ENCODE data around the gene OSBPL9. TPM values are rescaled to one million over a fixed set of nuclear protein-coding genes. Genes with fewer than 3 reads are reported as not detected.

OSBPL9 gene
- total and polyA plus RNA-seq, 9 of the 15 experiments (the other 6 are each of a cell fraction or from before 2014, with no cell fraction given), result 43.9 to 217 (median 170) TPM

DNA sequence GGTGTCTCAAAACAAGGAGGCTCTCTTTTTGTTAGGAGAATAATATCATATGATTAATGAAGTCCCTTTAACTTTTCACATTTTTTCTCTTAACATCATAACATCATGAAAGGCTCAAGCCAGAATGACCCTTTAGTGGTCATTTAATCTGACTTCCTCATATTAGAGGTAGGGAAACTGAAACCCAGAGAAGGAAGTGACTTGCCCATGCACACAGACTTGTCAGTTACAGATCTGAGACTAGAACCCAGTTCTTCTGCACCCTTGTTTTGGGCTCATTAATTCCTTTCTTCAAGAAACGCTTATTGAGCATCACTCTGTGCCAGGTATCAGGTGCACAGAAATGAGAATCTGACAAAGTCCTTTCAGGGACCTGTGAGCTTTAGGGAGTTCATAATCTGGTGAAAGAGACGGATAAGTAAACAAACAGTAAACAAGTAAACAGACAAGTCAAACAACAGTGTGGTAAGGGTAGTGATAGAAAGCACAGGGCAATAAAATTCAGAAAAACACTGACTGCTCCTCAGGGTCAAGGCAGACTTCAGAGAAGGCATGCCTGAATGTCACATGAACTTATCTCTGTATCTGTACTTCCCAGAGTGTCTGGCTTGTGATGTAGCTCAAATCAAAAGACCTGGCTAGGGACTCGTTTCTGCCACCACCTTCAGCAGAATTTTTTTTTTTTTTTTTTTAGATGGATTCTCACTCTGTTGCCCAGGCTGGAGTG lies 38.3 kb upstream of the OSBPL9 start:
- Histone ChIP-seq H3K4me3 (no peak overlapping the region), H3K4me2 (ENCODE audit: insufficient read depth, low read length) (no peak overlapping the region; the same call in 1 of the 2 replicates), H3K27ac (ENCODE audit: extremely low read depth, low read depth, low read length) (no peak overlapping the region), H3K9me1 (ENCODE audit: control insufficient read depth, insufficient read depth, low read length) (no peaks in the 10 kb centered on the region), H3K9me3 (replicated peaks; ENCODE audit: control insufficient read depth, insufficient read depth, low read depth, low read length) (no peaks in the 10 kb centered on the region), H3K36me3 (ENCODE audit: control insufficient read depth, insufficient read depth, low read length) (no peaks in the 10 kb centered on the region), H4K20me1 (replicated peaks; ENCODE audit: control insufficient read depth, insufficient read depth, low read length) (no peaks in the 10 kb centered on the region), H3K27me3 (ENCODE audit: control insufficient read depth in 2 of 2, insufficient read depth in 2 of 2, low read length in 2 of 2) (no peaks in the 10 kb centered on the region), H3K4me1 (replicated peaks in 1 of 2; ENCODE audit: control insufficient read depth in 2 of 2, insufficient read depth in 2 of 2, low read length in 2 of 2) (peaks cover 3 to 16% of the 10 kb centered on the region in 2 experiments; a peak in 3 of 5 replicates), H3K79me2 (ENCODE audit: control insufficient read depth, insufficient read depth, low read length) (no peaks in the 10 kb centered on the region), H3K9ac (ENCODE audit: insufficient read depth in 1 of 2, low read depth in 2 of 2, low read length in 2 of 2) (no peak overlapping the region), H2AFZ (ENCODE audit: low read depth, low read length) (no peak overlapping the region)
- CTCF ChIA-PET (ENCODE audit: low intra/inter-chr PET ratio), result no interaction called here
- peak; percentile 60 for ATAC-seq
- FAIRE-seq, result no peak
- intact Hi-C loops (cut with micrococcal nuclease) (no loop called here), in situ Hi-C loops (cut with MboI) (no loop called here)
- DNase-seq (ENCODE audit: extremely low read depth in 1 of 4, low spot score in 3 of 4), result peak in 1 of 4 experiments; percentile 28
- POLR2A ChIA-PET, result interaction anchor here (0.6 to 2.0 kb wide), 4 partner anchors 9 to 263 kb away, joined by 3 to 6 read pairs (median 3); no protein-coding TSS in a partner anchor
- BruUV-seq (replicated peaks), result no TSS peak
- 16% methylated on average over 3 of the region's 3 CpGs for WGBS (ENCODE audit: insufficient coverage, low coverage, missing lambda C conversion rate)
- TF ChIP-seq U2AF1 (optimal IDR thresholded peaks at IDR 0.05; ENCODE audit: low read depth, low read length) (no peak), C11orf30 (IDR thresholded peaks at IDR 0.05; ENCODE audit: low read depth) (no peak), SMARCA5 (IDR thresholded peaks at IDR 0.05) (no peak), MECOM (CRISPR knock-in tag; IDR thresholded peaks at IDR 0.05) (no peak), NR3C1 (CRISPR knock-in tag; IDR thresholded peaks at IDR 0.05) (no peak), DACH1 (IDR thresholded peaks at IDR 0.05; ENCODE audit: partially characterized antibody) (no peak), SRSF1 (IDR thresholded peaks at IDR 0.05; ENCODE audit: low read depth, low read length) (no peak), SAP30 (IDR thresholded peaks at IDR 0.05; ENCODE audit: borderline replicate concordance, insufficient read depth, low read depth, low read length, poor library complexity, severe bottlenecking) (no peak), KDM2B (CRISPR knock-in tag; IDR thresholded peaks at IDR 0.05) (no peak), HNRNPK (IDR thresholded peaks at IDR 0.05; ENCODE audit: low read depth, low read length, poor library complexity, severe bottlenecking) (no peak), BRF1 (IDR thresholded peaks at IDR 0.05; ENCODE audit: borderline replicate concordance, extremely low read depth, insufficient read length) (no peak), SPI1 (IDR thresholded peaks at IDR 0.05; ENCODE audit: borderline replicate concordance, low read depth, low read length) (peak; percentile 88), ZNF165 (CRISPR knock-in tag; IDR thresholded peaks at IDR 0.05; ENCODE audit: borderline replicate concordance) (no peak)
- TF ChIP-seq, protein P1, sequence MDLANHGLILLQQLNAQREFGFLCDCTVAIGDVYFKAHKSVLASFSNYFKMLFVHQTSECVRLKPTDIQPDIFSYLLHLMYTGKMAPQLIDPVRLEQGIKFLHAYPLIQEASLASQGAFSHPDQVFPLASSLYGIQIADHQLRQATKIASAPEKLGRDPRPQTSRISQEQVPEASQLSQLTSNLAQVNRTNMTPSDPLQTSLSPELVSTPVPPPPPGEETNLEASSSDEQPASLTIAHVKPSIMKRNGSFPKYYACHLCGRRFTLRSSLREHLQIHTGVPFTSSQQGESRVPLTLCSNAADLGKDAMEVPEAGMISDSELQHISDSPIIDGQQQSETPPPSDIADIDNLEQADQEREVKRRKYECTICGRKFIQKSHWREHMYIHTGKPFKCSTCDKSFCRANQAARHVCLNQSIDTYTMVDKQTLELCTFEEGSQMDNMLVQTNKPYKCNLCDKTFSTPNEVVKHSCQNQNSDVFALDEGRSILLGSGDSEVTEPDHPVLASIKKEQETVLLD (IDR thresholded peaks at IDR 0.05), result no peak
- TF ChIP-seq, protein P2, sequence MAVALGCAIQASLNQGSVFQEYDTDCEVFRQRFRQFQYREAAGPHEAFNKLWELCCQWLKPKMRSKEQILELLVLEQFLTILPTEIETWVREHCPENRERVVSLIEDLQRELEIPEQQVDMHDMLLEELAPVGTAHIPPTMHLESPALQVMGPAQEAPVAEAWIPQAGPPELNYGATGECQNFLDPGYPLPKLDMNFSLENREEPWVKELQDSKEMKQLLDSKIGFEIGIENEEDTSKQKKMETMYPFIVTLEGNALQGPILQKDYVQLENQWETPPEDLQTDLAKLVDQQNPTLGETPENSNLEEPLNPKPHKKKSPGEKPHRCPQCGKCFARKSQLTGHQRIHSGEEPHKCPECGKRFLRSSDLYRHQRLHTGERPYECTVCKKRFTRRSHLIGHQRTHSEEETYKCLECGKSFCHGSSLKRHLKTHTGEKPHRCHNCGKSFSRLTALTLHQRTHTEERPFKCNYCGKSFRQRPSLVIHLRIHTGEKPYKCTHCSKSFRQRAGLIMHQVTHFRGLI (CRISPR knock-in tag; IDR thresholded peaks at IDR 0.05), result no peak
- TF ChIP-seq, protein P3, sequence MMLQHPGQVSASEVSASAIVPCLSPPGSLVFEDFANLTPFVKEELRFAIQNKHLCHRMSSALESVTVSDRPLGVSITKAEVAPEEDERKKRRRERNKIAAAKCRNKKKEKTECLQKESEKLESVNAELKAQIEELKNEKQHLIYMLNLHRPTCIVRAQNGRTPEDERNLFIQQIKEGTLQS (IDR thresholded peaks at IDR 0.05), result no peak
- TF ChIP-seq, protein P3 (CRISPR knock-in tag; conservative IDR thresholded peaks at IDR 0.05), result no peak
